ENCODE results near the gene IL23R. TPM values are rescaled to one million over a fixed set of nuclear protein-coding genes. Genes with fewer than 3 reads are reported as not detected.

Gene IL23R
- polyA plus RNA-seq, 1 donor (not counting 4 experiments of a cell fraction or from before 2014, with no cell fraction given) = not detected

GRCh38 chr1:67294836-67295617 is 128.8 kb downstream of the IL23R start:
- TF ChIP-seq EZH2 (IDR thresholded peaks at IDR 0.05; ENCODE audit: low read length) (no peak), CTCF (optimal IDR thresholded peaks at IDR 0.05 in 1 of 3, IDR thresholded peaks at IDR 0.05 in 1 of 3, conservative IDR thresholded peaks at IDR 0.05 in 1 of 3; ENCODE audit: extremely low read depth in 1 of 3, insufficient read depth in 2 of 3, low read length in 3 of 3) (no peak)
- Histone ChIP-seq H3K9me1 (ENCODE audit: control insufficient read depth, extremely low read depth, insufficient read depth, low read length) (no peaks in the 10 kb centered on the region), H3K36me3 (ENCODE audit: control insufficient read depth in 2 of 2, extremely low read depth in 1 of 2, insufficient read depth in 2 of 2, low read length in 2 of 2) (no peaks in the 10 kb centered on the region), H3K4me1 (ENCODE audit: control insufficient read depth, extremely low read depth, insufficient read depth, low read length) (no peaks in the 10 kb centered on the region), H3K79me2 (ENCODE audit: control insufficient read depth, insufficient read depth, low read length) (no peaks in the 10 kb centered on the region), H3K4me3 (ENCODE audit: control insufficient read depth in 2 of 3, extremely low read depth in 1 of 3, insufficient read depth in 2 of 3, low read depth in 1 of 3, low read length in 3 of 3) (no peak overlapping the region), H4K20me1 (ENCODE audit: control insufficient read depth, extremely low read depth, insufficient read depth, low read length) (no peaks in the 10 kb centered on the region), H3K9me3 (ENCODE audit: control insufficient read depth, low read depth, low read length) (no peaks in the 10 kb centered on the region), H3K4me2 (ENCODE audit: control insufficient read depth, extremely low read depth, insufficient read depth, low read depth, low read length) (no peak overlapping the region), H2AFZ (ENCODE audit: control insufficient read depth, low read length) (no peak overlapping the region), H3K27ac (ENCODE audit: control insufficient read depth, insufficient read depth, low read length) (no peak overlapping the region), H3K9ac (ENCODE audit: control insufficient read depth, extremely low read depth, insufficient read depth, low read length) (no peak overlapping the region), H3K27me3 (ENCODE audit: control insufficient read depth, extremely low read depth, insufficient read depth, low read length) (no peaks in the 10 kb centered on the region)
- no peak for DNase-seq (ENCODE audit: low read depth, low spot score)
- dilution Hi-C loops (cut with MboI; ENCODE audit: extremely low pct_ligation_motif_present, low sequenced_read_pairs) = no loop called here
- no peak for FAIRE-seq

GRCh38 chr1:67298762-67299161 is 132.5 kb downstream of the IL23R start:
- no peaks in the 10 kb centered on the region for H3K27me3 ChIP-seq (ENCODE audit: control insufficient read depth, extremely low read depth, insufficient read depth, low read length)

More at GRCh38 chr1:67298762-67299161, 132.5 kb downstream of the IL23R start:
- no peak overlapping the region for H3K4me3 ChIP-seq (ENCODE audit: control insufficient read depth in 2 of 3, extremely low read depth in 1 of 3, insufficient read depth in 2 of 3, low read depth in 1 of 3, low read length in 3 of 3)
- no peaks in the 10 kb centered on the region for H3K9me1 ChIP-seq (ENCODE audit: control insufficient read depth, extremely low read depth, insufficient read depth, low read length)
- no peaks in the 10 kb centered on the region for H3K4me1 ChIP-seq (ENCODE audit: control insufficient read depth, extremely low read depth, insufficient read depth, low read length)
- H3K27ac ChIP-seq (ENCODE audit: control insufficient read depth, insufficient read depth, low read length) = no peak overlapping the region
- no peaks in the 10 kb centered on the region for H3K9me3 ChIP-seq (ENCODE audit: control insufficient read depth, low read depth, low read length)
- no peak overlapping the region for H3K9ac ChIP-seq (ENCODE audit: control insufficient read depth, extremely low read depth, insufficient read depth, low read length)
- H2AFZ ChIP-seq (ENCODE audit: control insufficient read depth, low read length) = no peak overlapping the region
- no peaks in the 10 kb centered on the region for H4K20me1 ChIP-seq (ENCODE audit: control insufficient read depth, extremely low read depth, insufficient read depth, low read length)
- dilution Hi-C loops (cut with MboI; ENCODE audit: extremely low pct_ligation_motif_present, low sequenced_read_pairs) = no loop called here
- DNase-seq (ENCODE audit: low read depth, low spot score) (no peak), FAIRE-seq (no peak)
- H3K36me3 ChIP-seq (ENCODE audit: control insufficient read depth in 2 of 2, extremely low read depth in 1 of 2, insufficient read depth in 2 of 2, low read length in 2 of 2) = no peaks in the 10 kb centered on the region
- H3K79me2 ChIP-seq (ENCODE audit: control insufficient read depth, insufficient read depth, low read length) = no peaks in the 10 kb centered on the region
- TF ChIP-seq CTCF (optimal IDR thresholded peaks at IDR 0.05 in 1 of 3, IDR thresholded peaks at IDR 0.05 in 1 of 3, conservative IDR thresholded peaks at IDR 0.05 in 1 of 3; ENCODE audit: extremely low read depth in 1 of 3, insufficient read depth in 2 of 3, low read length in 3 of 3) (peak in 1 of 3 experiments; percentile 9), EZH2 (IDR thresholded peaks at IDR 0.05; ENCODE audit: low read length) (no peak)
- no peak overlapping the region for H3K4me2 ChIP-seq (ENCODE audit: control insufficient read depth, extremely low read depth, insufficient read depth, low read depth, low read length)
